GM21723 (cell line): ENCODE data around the gene EXOC5.
"Not testable (repeated sequence)": the region's sequence is repeated elsewhere in the genome, so short reads cannot be mapped to it uniquely, and the experiment has no call there.

Experiments used
- ATAC-seq: cut with Tn5 transposase; IDR thresholded peaks from one replicate; pipeline ENCODE4 v1.9.1; 2021; ENCODE audit warnings: mild to moderate bottlenecking, moderate library complexity; ENCODE audit not compliant: unreplicated experiment

The EXOC5 gene

GRCh38 chr14:57259672-57260071, 9.0 kb downstream of the EXOC5 start:
- no peak for ATAC-seq

- ATAC-seq = not testable (repeated sequence)
Measured at GRCh38 chr14:57258221-57258620, 10.5 kb downstream of the EXOC5 start.

- peak; percentile 71 for ATAC-seq
Measured at GRCh38 chr14:57254884-57255283, 13.8 kb downstream of the EXOC5 start.

- ATAC-seq = no peak
Measured at GRCh38 chr14:57246933-57247657, 21.6 kb downstream of the EXOC5 start.

- no peak for ATAC-seq
Measured at GRCh38 chr14:57245941-57246340, 22.8 kb downstream of the EXOC5 start.

GRCh38 chr14:57244106-57244505, 24.6 kb downstream of the EXOC5 start:
- ATAC-seq = no peak

GRCh38 chr14:57243320-57243719, 25.4 kb downstream of the EXOC5 start:
- no peak for ATAC-seq

- ATAC-seq = not testable (repeated sequence)
Measured at GRCh38 chr14:57240115-57240514, 28.6 kb downstream of the EXOC5 start.

GRCh38 chr14:57232006-57232405, 36.7 kb downstream of the EXOC5 start:
- ATAC-seq = no peak

- ATAC-seq = not testable (repeated sequence)
Measured at GRCh38 chr14:57228320-57228719, 40.4 kb downstream of the EXOC5 start.

- ATAC-seq = no peak
Measured at GRCh38 chr14:57227083-57227482, 41.6 kb downstream of the EXOC5 start.

GRCh38 chr14:57221931-57222330, 46.8 kb downstream of the EXOC5 start:
- no peak for ATAC-seq

- ATAC-seq = no peak
Measured at GRCh38 chr14:57212919-57213318, 55.8 kb downstream of the EXOC5 start.

- no peak for ATAC-seq
Measured at GRCh38 chr14:57209561-57209960, 59.1 kb downstream of the EXOC5 start.

- ATAC-seq = no peak
Measured at GRCh38 chr14:57205938-57206337, 62.8 kb downstream of the EXOC5 start.

- not testable (repeated sequence) for ATAC-seq
Measured at GRCh38 chr14:57202672-57203071, 66.0 kb downstream of the EXOC5 start.

- ATAC-seq = no peak
Measured at GRCh38 chr14:57199921-57200320, 68.8 kb downstream of the EXOC5 start.

- ATAC-seq = no peak
Measured at GRCh38 chr14:57189070-57189469, 79.6 kb downstream of the EXOC5 start.

GRCh38 chr14:57182760-57183503, 85.8 kb downstream of the EXOC5 start:
- no peak for ATAC-seq

GRCh38 chr14:57179273-57179672, 89.4 kb downstream of the EXOC5 start:
- ATAC-seq = no peak

GRCh38 chr14:57174466-57174865, 94.2 kb downstream of the EXOC5 start:
- ATAC-seq = no peak

GRCh38 chr14:57171903-57172302, 96.8 kb downstream of the EXOC5 start:
- no peak for ATAC-seq
